ENCODE measurements around the gene USH2A.
"Not testable (repeated sequence)": the region's sequence is repeated elsewhere in the genome, so short reads cannot be mapped to it uniquely, and the experiment has no call there.

USH2A gene

GRCh38 chr1:216201946-216202345, 221.3 kb downstream of the USH2A start:
- DNase-seq (ENCODE audit: low spot score) = no peak

GRCh38 chr1:216200941-216201340, 222.3 kb downstream of the USH2A start:
- DNase-seq (ENCODE audit: low spot score) = no peak

- no peak for DNase-seq (ENCODE audit: low spot score)
These were observed 228.5 kb downstream of the USH2A start for GRCh38 chr1:216194721-216195120.

- peak; percentile 4 for DNase-seq (ENCODE audit: low spot score)
These were observed 229.3 kb downstream of the USH2A start for GRCh38 chr1:216193839-216194443.

GRCh38 chr1:216190438-216190837, 232.8 kb downstream of the USH2A start:
- DNase-seq (ENCODE audit: low spot score) = no peak

- DNase-seq (ENCODE audit: low spot score) = no peak
These were observed 236.4 kb downstream of the USH2A start for GRCh38 chr1:216186816-216187215.

GRCh38 chr1:216186141-216186540, 237.1 kb downstream of the USH2A start:
- no peak for DNase-seq (ENCODE audit: low spot score)

- DNase-seq (ENCODE audit: low spot score) = no peak
These were observed 239.0 kb downstream of the USH2A start for GRCh38 chr1:216184126-216184680.

- DNase-seq (ENCODE audit: low spot score) = peak; percentile 7
These were observed 239.8 kb downstream of the USH2A start for GRCh38 chr1:216183454-216183853.

- peak; percentile 13 for DNase-seq (ENCODE audit: low spot score)
These were observed 240.2 kb downstream of the USH2A start for GRCh38 chr1:216183007-216183406.

- no peak for DNase-seq (ENCODE audit: low spot score)
These were observed 241.7 kb downstream of the USH2A start for GRCh38 chr1:216181590-216181989.

GRCh38 chr1:216178281-216178680, 245.0 kb downstream of the USH2A start:
- DNase-seq (ENCODE audit: low spot score) = peak; percentile 20

GRCh38 chr1:216176970-216177369, 246.3 kb downstream of the USH2A start:
- DNase-seq (ENCODE audit: low spot score) = no peak

GRCh38 chr1:216175714-216176113, 247.5 kb downstream of the USH2A start:
- no peak for DNase-seq (ENCODE audit: low spot score)

- DNase-seq (ENCODE audit: low spot score) = no peak
These were observed 249.8 kb downstream of the USH2A start for GRCh38 chr1:216173376-216173995.

- DNase-seq (ENCODE audit: low spot score) = no peak
These were observed 253.9 kb downstream of the USH2A start for GRCh38 chr1:216169351-216169750.

- DNase-seq (ENCODE audit: low spot score) = no peak
These were observed 254.7 kb downstream of the USH2A start for GRCh38 chr1:216168546-216168945.

GRCh38 chr1:216154063-216154462, 269.2 kb downstream of the USH2A start:
- no peak for DNase-seq (ENCODE audit: low spot score)

- no peak for DNase-seq (ENCODE audit: low spot score)
These were observed 270.1 kb downstream of the USH2A start for GRCh38 chr1:216153130-216153529.

GRCh38 chr1:216145451-216146018, 277.7 kb downstream of the USH2A start:
- DNase-seq (ENCODE audit: low spot score) = not testable (repeated sequence)

- DNase-seq (ENCODE audit: low spot score) = no peak
These were observed 278.4 kb downstream of the USH2A start for GRCh38 chr1:216144661-216145450.

- DNase-seq (ENCODE audit: low spot score) = no peak
These were observed 280.3 kb downstream of the USH2A start for GRCh38 chr1:216142921-216143320.
